HCT116 (cell line): ENCODE results near the gene PEAK3. TPM values are rescaled to one million over a fixed set of nuclear protein-coding genes. Genes with fewer than 3 reads are reported as not detected.

Experiments
- ATAC-seq: fragments of 200-7000 bp; cut with Tn5 transposase; 2 replicates; pipeline ENCODE4 v1.9.1; 2020; ENCODE audit warnings: mild to moderate bottlenecking, moderate library complexity
- BruUV-seq: library from RNA; stranded (reverse); fragments of 400-500 nt; replicated peaks from 2 replicates; lab custom pipeline; 2021; lab: Mats Ljungman, UMichigan
- CTCF ChIA-PET: fragments of 300-600 bp; sonication (Branson Sonifier 250); formaldehyde crosslinking; loops from one replicate; lab custom pipeline; 2021; ENCODE audit warnings: antibody characterized with exemption; lab: Charles Lee
- POLR2A ChIA-PET: fragments of 300-600, 350-600 bp; sonication (Branson Sonifier 250); formaldehyde crosslinking; loops from one replicate; lab custom pipeline; 2021; ENCODE audit warnings: antibody characterized with exemption; lab: Charles Lee
- RAD21 ChIA-PET, 2 experiments: fragments of 300-600 bp; sonication (Branson Sonifier 250); formaldehyde crosslinking; loops; one replicate each; lab custom pipeline; 2023; ENCODE audit warnings: low total read pairs in 2 of 2; ENCODE audit not compliant: uncharacterized antibody in 2 of 2, unreplicated experiment in 2 of 2, low non-redundant PET in 1 of 2; lab: Charles Lee
- DNase-seq: peaks from one replicate; pipeline ENCODE4 v3.0.0-alpha.2; 2010; ENCODE audit warnings: low read depth, low spot score
- H2AFZ ChIP-seq: fragments of 200-600 bp; shearing (Covaris generic), sonication (generic); 2 replicates; pipeline ENCODE4 v1.6.1; 2017; ENCODE audit warnings: low read depth, mixed run types, mixed read lengths, antibody characterized with exemption, low read length; ENCODE audit not compliant: poor library complexity, severe bottlenecking
- H3K27ac ChIP-seq: 2 replicates; pipeline ENCODE4 v1.5.1; 2012; ENCODE audit warnings: low read depth, low read length
- H3K27me3 ChIP-seq: fragments of 200-600 bp; sonication (generic); 2 replicates; pipeline ENCODE4 v1.6.1; 2016; ENCODE audit warnings: mixed run types, low read length, mixed read lengths; ENCODE audit not compliant: insufficient read depth
- H3K36me3 ChIP-seq, 2 experiments: fragments of 200-500 bp in 1 of 2; fragments of 200-600 bp in 1 of 2; sonication (Bioruptor generic) in 1 of 2; sonication (generic) in 1 of 2; 2 replicates each; pipeline versions ENCODE4 v1.5.1 to v1.6.1; 2014 to 2016; ENCODE audit warnings: low read length in 2 of 2, inconsistent platforms in 1 of 2, mixed read lengths in 1 of 2, mixed run types in 1 of 2; ENCODE audit not compliant: insufficient read depth in 2 of 2, control insufficient read depth in 1 of 2
- H3K4me1 ChIP-seq, 2 experiments: fragments of 200-600 bp in 1 of 2; sonication (generic) in 1 of 2; 2 replicates each; pipeline versions ENCODE4 v1.5.1 to v1.6.1; 2012 to 2017; ENCODE audit warnings: low read length in 2 of 2, inconsistent platforms in 1 of 2, mild to moderate bottlenecking in 1 of 2, mixed read lengths in 1 of 2, mixed run types in 1 of 2, moderate library complexity in 1 of 2; ENCODE audit not compliant: insufficient read depth in 2 of 2, control insufficient read depth in 1 of 2
- H3K4me2 ChIP-seq: fragments of 200-600 bp; sonication (generic); 2 replicates; pipeline ENCODE4 v1.6.1; 2017; ENCODE audit warnings: mixed run types, low read length, mixed read lengths
- H3K4me3 ChIP-seq, 2 experiments: fragments of 200-600 bp in 1 of 2; sonication (generic) in 1 of 2; replicated peaks in 1 of 2; 2 replicates each; pipeline ENCODE4 v1.5.1; 2011 to 2016; ENCODE audit warnings: low read length in 2 of 2, control low read depth in 1 of 2, low read depth in 1 of 2, mild to moderate bottlenecking in 1 of 2, mixed read lengths in 1 of 2, mixed run types in 1 of 2
- H3K79me2 ChIP-seq: fragments of 200-600 bp; sonication (generic); 2 replicates; pipeline ENCODE4 v1.6.1; 2017; ENCODE audit warnings: mild to moderate bottlenecking, mixed run types, low read length, moderate library complexity, mixed read lengths; ENCODE audit not compliant: insufficient read depth
- H3K9ac ChIP-seq: fragments of 200-600 bp; sonication (generic); 2 replicates; pipeline ENCODE4 v1.6.1; 2016; ENCODE audit warnings: low read length, mixed read lengths
- H3K9me2 ChIP-seq: fragments of 200-600 bp; sonication (generic), shearing (Covaris generic); 2 replicates; pipeline ENCODE4 v1.6.1; 2017; ENCODE audit warnings: mixed run types, mild to moderate bottlenecking, moderate library complexity; ENCODE audit not compliant: insufficient read depth
- H3K9me3 ChIP-seq, 2 experiments: fragments of 200-500 bp in 1 of 2; fragments of 200-600 bp in 1 of 2; sonication (Bioruptor generic) in 1 of 2; sonication (generic) in 1 of 2; 2 replicates each; pipeline ENCODE4 v1.6.1; 2014 to 2017; ENCODE audit warnings: low read length in 2 of 2, mixed read lengths in 2 of 2, inconsistent platforms in 1 of 2, low read depth in 1 of 2, mild to moderate bottlenecking in 1 of 2, mixed run types in 1 of 2, moderate library complexity in 1 of 2; ENCODE audit not compliant: control insufficient read depth in 1 of 2, insufficient read depth in 1 of 2
- H4K20me1 ChIP-seq: fragments of 200-600 bp; sonication (generic), shearing (Covaris generic); 2 replicates; pipeline ENCODE4 v1.6.1; 2017; ENCODE audit warnings: mixed run types, mild to moderate bottlenecking, moderate library complexity; ENCODE audit not compliant: insufficient read depth
- CBX3 ChIP-seq: IDR thresholded peaks from 2 replicates; pipeline ENCODE4 v1.6.1; 2012; ENCODE audit warnings: low read depth
- CTCF ChIP-seq, 3 experiments: fragments of 200-600 bp in 1 of 3; sonication (generic) in 1 of 3; IDR thresholded peaks in 2 of 3; conservative IDR thresholded peaks in 1 of 3; 2 replicates each; pipeline ENCODE4 v1.5.1; 2012 to 2017; ENCODE audit warnings: low read depth in 2 of 3, low read length in 2 of 3, antibody characterized with exemption in 1 of 3, borderline replicate concordance in 1 of 3, control low read depth in 1 of 3, mild to moderate bottlenecking in 1 of 3, mixed read lengths in 1 of 3, mixed run types in 1 of 3, moderate library complexity in 1 of 3; ENCODE audit not compliant: insufficient read depth in 1 of 3
- EGR1 ChIP-seq: IDR thresholded peaks from 2 replicates; pipeline ENCODE4 v1.6.1; 2012; ENCODE audit warnings: low read depth
- ELF1 ChIP-seq: IDR thresholded peaks from 2 replicates; pipeline ENCODE4 v1.6.1; 2012; ENCODE audit warnings: low read depth, borderline replicate concordance
- EZH2 ChIP-seq: fragments of 200-600 bp; sonication (generic); IDR thresholded peaks from 2 replicates; pipeline ENCODE4 v1.6.1; 2017; ENCODE audit warnings: antibody characterized with exemption, mixed run types
- POLR2A ChIP-seq: IDR thresholded peaks from 2 replicates; pipeline ENCODE4 v1.7.0; 2011; ENCODE audit warnings: borderline replicate concordance; ENCODE audit not compliant: insufficient read depth, insufficient read length; ENCODE audit errors: extremely low read depth
- POLR2AphosphoS5 ChIP-seq: IDR thresholded peaks from 2 replicates; pipeline ENCODE4 v1.6.1; 2011; ENCODE audit warnings: mild to moderate bottlenecking, low read depth, low read length, moderate library complexity
- RAD21 ChIP-seq: IDR thresholded peaks from 2 replicates; pipeline ENCODE4 v1.6.1; 2012; ENCODE audit warnings: low read depth, mild to moderate bottlenecking
- REST ChIP-seq: IDR thresholded peaks from 2 replicates; pipeline ENCODE4 v1.6.1; 2012; ENCODE audit warnings: low read depth
- SIN3A ChIP-seq: IDR thresholded peaks from 2 replicates; pipeline ENCODE4 v1.6.1; 2012; ENCODE audit warnings: low read depth
- SP1 ChIP-seq: IDR thresholded peaks from 2 replicates; pipeline ENCODE4 v1.6.1; 2012; ENCODE audit warnings: low read depth
- SRF ChIP-seq: IDR thresholded peaks from 2 replicates; pipeline ENCODE4 v1.6.1; 2012; ENCODE audit warnings: low read depth
- TCF7L2 ChIP-seq: IDR thresholded peaks from 2 replicates; pipeline ENCODE4 v1.7.0; 2011; ENCODE audit warnings: borderline replicate concordance, inconsistent platforms; ENCODE audit not compliant: insufficient read depth, insufficient read length; ENCODE audit errors: extremely low read depth
- YY1 ChIP-seq: IDR thresholded peaks from 2 replicates; pipeline ENCODE4 v1.6.1; 2011; ENCODE audit warnings: low read length, low read depth, moderate library complexity, mild to moderate bottlenecking; ENCODE audit not compliant: insufficient replicate concordance; ENCODE audit errors: extremely low read depth
- ZFX ChIP-seq: fragments of 450-650 bp; IDR thresholded peaks from 2 replicates; pipeline ENCODE4 v1.6.1; 2017
- ZNF274 ChIP-seq: fragments of 200-500 bp; sonication (Bioruptor generic); IDR thresholded peaks from 2 replicates; pipeline ENCODE4 v1.6.1; 2014; ENCODE audit warnings: mild to moderate bottlenecking, low read depth, low read length, inconsistent platforms
- intact Hi-C: fragments of 100-400 bp; cut with micrococcal nuclease; formaldehyde crosslinking; loops from 2 replicates; pipeline ENCODE4 v1.10.0; 2022
- total RNA-seq: library from RNA; stranded (reverse); gene quantifications from one replicate; pipeline ENCODE4 v1.2.1, GENCODE V29; 2021; ENCODE audit not compliant: unreplicated experiment
- TF ChIP-seq, protein P1 (sequence below): IDR thresholded peaks from 2 replicates; pipeline ENCODE4 v1.6.1; 2011; ENCODE audit warnings: mild to moderate bottlenecking, low read length, moderate library complexity; ENCODE audit not compliant: insufficient replicate concordance; ENCODE audit errors: extremely low read depth
- TF ChIP-seq, protein P2 (sequence below): IDR thresholded peaks from 2 replicates; pipeline ENCODE4 v1.6.1; 2012

Gene PEAK3
- total RNA-seq, 1 experiment from 2014 or later = not detected

DNA sequence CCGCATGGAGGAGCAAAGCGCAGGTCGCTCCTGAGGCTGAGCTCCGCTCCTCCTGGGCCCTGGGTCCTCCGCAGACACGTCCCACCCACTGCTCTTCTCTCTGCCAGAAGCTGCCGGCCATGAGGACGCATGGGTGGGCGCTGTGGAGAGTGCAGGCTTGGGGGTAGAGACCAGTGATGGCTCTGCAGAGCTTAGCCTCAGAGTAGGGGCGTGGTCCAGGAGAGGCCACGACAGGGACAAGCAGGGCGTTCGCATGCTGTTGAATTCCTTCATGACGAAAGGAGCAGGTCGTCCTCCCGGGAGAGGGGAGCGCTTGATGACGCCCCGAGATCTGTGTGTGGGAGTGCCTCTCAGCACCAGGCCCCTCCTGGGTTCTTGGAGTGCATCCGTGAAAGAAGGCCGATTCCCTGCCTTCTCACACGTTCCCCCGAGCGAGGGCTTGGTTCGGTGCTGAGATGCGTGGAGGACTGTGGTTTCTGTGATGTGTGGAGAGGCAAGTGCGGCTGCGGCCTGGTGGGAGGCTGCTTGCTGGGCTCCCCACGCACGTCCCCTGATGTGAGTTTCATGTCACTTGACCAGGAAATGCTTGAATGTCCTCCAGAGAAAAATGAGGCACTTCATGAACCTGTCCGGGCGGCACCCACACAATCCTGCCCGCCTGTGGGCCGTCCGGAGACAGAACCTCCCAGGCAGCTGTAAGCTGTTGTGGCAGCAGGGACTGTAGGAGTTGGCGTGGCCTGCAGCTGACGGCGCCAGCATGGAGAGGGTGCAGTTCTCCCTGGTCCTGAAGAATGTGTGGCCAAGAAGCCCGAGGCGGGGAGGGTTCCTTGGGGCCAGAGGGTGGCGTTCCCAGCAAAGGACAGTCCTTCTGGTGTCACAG lies 40.9 kb downstream of the PEAK3 start:
- H3K9me2 ChIP-seq = no peaks in the 10 kb centered on the region
- H2AFZ ChIP-seq = no peak overlapping the region
- H3K4me3 ChIP-seq = no peak overlapping the region
- peaks cover 33 to 78% of the 10 kb centered on the region in 2 experiments for H3K36me3 ChIP-seq
- ATAC-seq (no peak), DNase-seq (no peak)
- no peak overlapping the region for H3K4me2 ChIP-seq
- H3K79me2 ChIP-seq = peaks cover 92% of the 10 kb centered on the region
- TF ChIP-seq EZH2 (no peak), YY1 (no peak), ZNF274 (no peak), ELF1 (no peak), SP1 (no peak), CBX3 (no peak), POLR2AphosphoS5 (no peak), EGR1 (no peak), POLR2A (no peak), SRF (no peak), TCF7L2 (no peak), REST (no peak), CTCF (IDR thresholded peaks at IDR 0.05 in 2 of 3, conservative IDR thresholded peaks at IDR 0.05 in 1 of 3; ENCODE audit: borderline replicate concordance in 1 of 3, insufficient read depth in 1 of 3, low read depth in 2 of 3, low read length in 2 of 3) (no peak), SIN3A (no peak), RAD21 (no peak), ZFX (no peak)
- TF ChIP-seq, protein P1, sequence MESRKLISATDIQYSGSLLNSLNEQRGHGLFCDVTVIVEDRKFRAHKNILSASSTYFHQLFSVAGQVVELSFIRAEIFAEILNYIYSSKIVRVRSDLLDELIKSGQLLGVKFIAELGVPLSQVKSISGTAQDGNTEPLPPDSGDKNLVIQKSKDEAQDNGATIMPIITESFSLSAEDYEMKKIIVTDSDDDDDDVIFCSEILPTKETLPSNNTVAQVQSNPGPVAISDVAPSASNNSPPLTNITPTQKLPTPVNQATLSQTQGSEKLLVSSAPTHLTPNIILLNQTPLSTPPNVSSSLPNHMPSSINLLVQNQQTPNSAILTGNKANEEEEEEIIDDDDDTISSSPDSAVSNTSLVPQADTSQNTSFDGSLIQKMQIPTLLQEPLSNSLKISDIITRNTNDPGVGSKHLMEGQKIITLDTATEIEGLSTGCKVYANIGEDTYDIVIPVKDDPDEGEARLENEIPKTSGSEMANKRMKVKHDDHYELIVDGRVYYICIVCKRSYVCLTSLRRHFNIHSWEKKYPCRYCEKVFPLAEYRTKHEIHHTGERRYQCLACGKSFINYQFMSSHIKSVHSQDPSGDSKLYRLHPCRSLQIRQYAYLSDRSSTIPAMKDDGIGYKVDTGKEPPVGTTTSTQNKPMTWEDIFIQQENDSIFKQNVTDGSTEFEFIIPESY = no peak
- TF ChIP-seq, protein P2, sequence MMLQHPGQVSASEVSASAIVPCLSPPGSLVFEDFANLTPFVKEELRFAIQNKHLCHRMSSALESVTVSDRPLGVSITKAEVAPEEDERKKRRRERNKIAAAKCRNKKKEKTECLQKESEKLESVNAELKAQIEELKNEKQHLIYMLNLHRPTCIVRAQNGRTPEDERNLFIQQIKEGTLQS = no peak
- intact Hi-C loops = no loop called here
- H3K9me3 ChIP-seq = no peaks in the 10 kb centered on the region
- no peaks in the 10 kb centered on the region for H3K27me3 ChIP-seq
- ChIA-PET POLR2A (no interaction called here), RAD21 (no interaction called here), CTCF (no interaction called here)
- H3K27ac ChIP-seq = no peak overlapping the region; the same call in 1 of the 2 replicates
- peaks cover 15 to 36% of the 10 kb centered on the region in 2 experiments; a peak in 3 of 4 replicates for H3K4me1 ChIP-seq
- H4K20me1 ChIP-seq = peaks cover 39% of the 10 kb centered on the region; the same call in 1 of the 2 replicates
- BruUV-seq = no TSS peak
- no peak overlapping the region for H3K9ac ChIP-seq
